ENCODE data around the gene MPHOSPH10.
"Not testable (repeated sequence)": the region's sequence is repeated elsewhere in the genome, so short reads cannot be mapped to it uniquely, and the experiment has no call there.

Gene MPHOSPH10

DNA sequence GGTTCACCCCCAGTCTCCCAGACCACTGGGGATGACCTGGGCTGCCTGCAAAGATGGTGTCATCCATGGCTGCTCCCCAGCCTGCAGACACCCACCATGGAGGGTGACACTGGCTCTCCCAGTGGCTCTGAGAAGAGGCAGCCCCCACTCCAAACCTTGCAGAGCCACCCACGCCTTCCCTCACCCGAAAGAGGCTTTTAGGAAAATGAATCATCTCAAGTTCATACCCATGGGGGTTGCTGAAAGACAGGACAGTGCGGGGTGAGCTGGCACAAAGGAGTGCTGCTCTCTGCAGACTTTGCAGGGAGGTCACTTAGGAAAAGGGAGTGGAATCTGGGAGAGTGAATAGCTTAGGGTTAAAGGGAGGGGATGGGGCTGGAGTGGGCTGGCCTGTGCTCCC, 36.4 kb downstream of the MPHOSPH10 start:
- DNase-seq, result peak in 1 of 58 donors; percentile 32

DNA sequence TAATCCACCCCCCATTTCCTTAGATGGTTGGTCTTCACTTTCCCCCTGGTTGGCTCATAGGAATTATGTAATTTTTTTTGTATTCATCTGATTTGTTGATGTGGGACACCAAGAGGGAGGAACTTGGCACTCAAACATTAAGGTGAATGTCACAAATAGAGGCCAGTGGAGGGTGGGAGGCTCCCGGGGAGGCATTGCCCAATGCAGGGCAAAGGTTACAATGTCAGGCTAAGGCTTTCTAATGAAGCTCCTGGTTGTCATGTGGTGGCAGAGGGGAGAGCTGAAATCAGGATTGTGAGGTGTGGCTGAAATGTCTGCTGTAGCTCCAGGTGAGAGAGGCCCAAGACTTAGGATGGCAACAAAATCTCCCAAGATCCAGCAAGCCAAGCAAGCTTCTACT, 42.7 kb downstream of the MPHOSPH10 start:
- no peak for DNase-seq

DNA sequence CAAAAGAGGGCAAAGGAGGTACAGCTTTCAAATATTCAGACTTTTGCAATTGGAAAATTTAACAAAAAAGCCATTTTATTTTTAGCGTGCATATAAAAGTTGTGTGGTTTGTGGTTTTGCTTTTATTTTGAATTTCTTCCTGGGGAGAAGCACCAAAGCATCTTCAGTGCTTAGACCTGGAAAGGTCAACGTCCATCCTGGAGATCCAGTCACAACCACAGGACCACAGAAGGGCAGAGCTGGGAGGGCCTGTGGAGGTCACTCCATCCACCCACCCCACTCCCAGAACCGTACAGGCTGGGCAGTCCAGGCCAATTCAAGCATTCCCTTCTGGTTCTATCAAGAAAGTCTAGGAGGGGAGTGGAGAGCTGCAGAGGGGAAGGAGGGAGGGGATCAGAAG, 43.8 kb downstream of the MPHOSPH10 start:
- DNase-seq, result no peak

DNA sequence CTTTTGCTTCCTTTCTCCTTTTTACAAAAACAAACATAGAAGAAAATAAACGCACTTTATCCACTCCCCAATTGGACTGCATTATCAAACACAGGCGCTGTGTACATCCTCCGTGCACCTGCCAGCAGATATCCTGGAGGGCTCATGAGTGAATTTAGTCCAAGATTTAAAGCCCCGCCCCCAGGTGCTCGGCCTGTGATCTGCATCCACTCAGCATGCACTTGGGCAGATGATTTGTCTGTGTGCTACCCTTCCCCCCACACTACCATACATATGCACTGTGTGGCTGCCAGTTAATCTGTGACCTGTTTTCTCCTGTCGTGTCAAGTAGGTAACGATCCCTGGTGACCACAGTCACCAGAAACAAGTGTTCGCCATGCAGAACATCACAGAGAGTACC, 48.4 kb downstream of the MPHOSPH10 start:
- DNase-seq, result not testable (repeated sequence)

DNA sequence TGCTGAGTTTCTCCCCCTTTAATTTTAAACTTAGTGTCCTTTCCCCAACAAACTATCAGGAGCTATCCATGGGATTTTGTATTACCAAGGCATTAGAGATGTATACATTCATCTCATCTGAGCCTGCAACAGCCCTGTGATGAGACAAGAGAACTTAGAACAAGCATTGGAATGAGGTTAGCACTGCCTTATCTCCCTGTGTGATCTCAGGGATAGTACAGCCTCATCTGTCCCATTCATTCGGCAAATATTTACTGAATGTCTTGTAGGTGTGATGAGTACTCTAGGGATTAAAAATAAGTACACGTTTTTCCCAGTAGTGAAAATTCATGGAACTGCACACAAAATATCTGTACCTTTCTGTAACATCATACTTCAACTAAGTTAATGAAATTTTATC, 50.9 kb downstream of the MPHOSPH10 start:
- no peak for DNase-seq

DNA sequence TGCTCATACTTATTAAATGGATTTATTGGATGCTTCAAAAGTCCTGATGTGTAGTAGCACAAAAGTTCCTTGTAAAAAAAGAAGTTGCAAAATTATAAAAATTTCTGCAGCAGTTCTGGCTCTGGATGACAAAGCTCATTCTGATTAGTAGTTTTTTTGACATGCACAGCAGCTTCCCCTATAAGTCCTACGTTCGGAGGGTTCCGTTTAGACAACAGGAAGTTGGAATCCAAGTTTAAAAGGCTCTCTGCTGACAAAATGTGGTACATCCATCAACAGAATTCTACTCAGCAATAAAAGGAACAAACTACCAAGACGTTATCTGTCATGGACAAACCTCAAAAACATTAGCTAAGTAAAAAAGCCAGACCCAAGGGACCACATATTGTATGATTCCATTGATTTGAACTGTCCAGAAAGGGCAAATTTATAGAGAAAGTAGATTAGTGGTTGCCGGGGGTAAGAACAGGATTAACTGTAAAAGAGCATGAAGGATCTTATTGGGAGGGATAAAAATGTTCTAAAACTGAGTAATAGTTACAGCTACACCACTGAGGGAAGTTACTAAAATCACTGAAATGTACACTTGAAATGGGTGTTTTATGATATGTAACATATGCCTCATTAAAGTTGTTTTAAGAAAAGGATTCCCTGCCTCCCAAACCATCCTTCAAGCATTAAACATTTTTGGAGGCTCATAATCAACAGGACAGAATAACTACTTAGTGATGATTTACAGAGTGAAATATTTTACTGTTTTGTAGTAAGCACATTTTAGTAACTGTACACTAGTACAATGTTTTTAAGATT, 53.1 kb downstream of the MPHOSPH10 start:
- not testable (repeated sequence) for DNase-seq

DNA sequence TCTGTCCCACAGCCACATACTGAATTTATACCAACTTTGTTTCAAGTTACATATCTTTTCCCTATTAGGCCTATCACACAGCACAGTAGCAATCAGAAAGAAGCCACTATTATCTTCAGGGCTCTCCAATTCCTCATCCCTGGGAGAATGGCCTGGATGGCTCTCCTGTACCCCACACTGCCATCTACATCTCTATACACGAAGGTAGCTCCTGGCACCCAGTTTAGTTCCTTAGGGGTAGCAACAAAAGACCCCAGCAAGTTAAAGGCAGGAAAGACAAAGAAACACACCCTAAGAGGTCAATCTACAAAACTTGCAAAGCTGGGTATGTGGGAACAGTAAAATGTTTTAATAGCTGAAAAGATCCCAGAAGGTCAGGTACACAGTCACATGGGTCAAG, 56.5 kb downstream of the MPHOSPH10 start:
- no peak for DNase-seq

DNA sequence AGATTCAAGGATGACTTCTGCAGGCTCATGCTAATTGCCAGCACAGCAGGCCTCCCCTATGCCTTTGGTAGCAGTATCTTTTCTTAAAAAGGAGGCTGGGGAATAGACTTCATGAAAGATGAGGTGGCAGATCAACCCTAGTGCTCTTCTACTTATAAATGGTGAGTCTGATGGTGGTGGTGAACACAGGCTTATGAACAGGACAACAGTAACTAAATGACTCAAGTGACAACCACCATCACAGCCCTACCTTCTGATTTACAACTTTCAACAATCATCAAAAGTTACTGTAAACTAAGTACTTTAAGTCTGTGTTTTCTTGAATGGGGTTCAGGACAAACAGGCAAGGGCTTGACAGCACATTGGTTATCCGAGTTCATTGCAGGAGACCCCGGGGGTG, 57.2 kb downstream of the MPHOSPH10 start:
- DNase-seq, result no peak

DNA sequence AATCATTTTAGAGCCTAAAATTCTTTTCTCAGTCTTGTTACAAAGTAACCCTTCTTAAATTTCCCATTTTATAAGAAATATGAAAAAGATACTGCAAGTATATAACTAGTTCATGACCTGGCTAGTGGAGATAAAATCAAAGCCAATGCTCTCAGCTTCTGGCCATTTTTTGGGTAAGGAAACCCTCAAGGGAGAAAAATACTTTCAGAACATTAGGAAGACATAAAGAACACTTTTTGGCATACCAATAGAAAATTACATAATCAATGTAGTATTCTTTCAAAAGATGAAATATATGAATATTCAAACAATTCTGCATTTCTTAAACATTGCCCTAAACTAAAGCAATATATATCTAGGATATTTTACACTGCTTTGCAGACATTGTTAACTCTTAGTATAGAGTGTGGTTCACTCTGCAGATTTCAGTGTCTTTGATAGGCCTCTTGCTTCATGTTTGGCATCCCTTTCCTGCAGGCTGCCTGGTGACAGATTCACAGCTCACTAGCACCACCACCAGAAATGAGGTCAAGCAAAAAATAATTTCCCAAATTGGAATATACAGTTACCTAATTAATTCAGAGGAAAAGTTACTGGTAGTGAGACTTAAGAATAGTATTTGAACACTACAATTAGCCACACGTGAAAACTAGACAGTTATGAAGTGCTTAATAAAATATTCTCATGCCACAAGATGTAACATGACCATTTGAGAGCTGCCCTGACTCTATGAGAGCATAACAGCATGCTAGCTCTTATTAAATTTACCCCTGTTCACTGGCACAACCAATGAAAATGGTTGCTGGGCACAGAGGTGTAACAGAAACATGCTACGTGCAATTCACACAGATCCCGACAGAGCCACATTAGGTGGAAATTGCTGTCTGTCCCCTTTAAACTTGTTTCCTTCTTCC, 60.5 kb downstream of the MPHOSPH10 start:
- DNase-seq, result peak in 10 of 58 donors; percentile 1 to 57 (median 5)

DNA sequence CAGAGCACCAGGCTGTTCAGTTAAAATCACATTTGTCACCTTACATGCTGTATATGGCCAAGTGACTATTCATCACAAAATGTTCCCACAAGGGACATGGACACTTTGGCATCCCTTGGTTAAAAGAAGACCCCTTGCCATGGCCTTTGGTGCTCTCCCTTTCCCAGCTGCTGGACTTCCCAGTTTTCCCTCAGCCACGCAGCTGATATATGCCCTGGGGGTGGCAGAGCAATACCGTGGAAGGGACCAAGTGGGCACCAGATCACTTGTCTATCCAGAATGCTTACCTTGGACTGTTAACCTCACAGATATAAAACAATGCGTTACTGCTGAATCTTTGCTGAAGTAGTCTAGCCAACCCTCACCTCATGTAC, 61.1 kb downstream of the MPHOSPH10 start:
- no peak for DNase-seq
